AML-193 (cell line): ENCODE data around the gene PRRC2B.

Experiments
- DNase-seq, 2 experiments: peaks; one replicate each; lab custom pipeline; 2025; lab: John Stamatoyannopoulos, UW

Gene PRRC2B

GRCh38 chr9:131516930-131517329 lies 123.0 kb downstream of the PRRC2B start:
- no peak for DNase-seq

- no peak for DNase-seq
Observed at GRCh38 chr9:131517761-131518190, 123.9 kb downstream of the PRRC2B start.

GRCh38 chr9:131518553-131518952 lies 124.7 kb downstream of the PRRC2B start:
- no peak for DNase-seq

GRCh38 chr9:131520503-131520902 lies 126.6 kb downstream of the PRRC2B start:
- no peak for DNase-seq

GRCh38 chr9:131521203-131521602 lies 127.3 kb downstream of the PRRC2B start:
- no peak for DNase-seq

GRCh38 chr9:131521822-131522221 lies 127.9 kb downstream of the PRRC2B start:
- no peak for DNase-seq

- no peak for DNase-seq
Observed at GRCh38 chr9:131522257-131523085, 128.6 kb downstream of the PRRC2B start.

GRCh38 chr9:131523086-131523388 lies 129.2 kb downstream of the PRRC2B start:
- no peak for DNase-seq

GRCh38 chr9:131523451-131524435 lies 129.9 kb downstream of the PRRC2B start:
- no peak for DNase-seq

- DNase-seq: no peak
Observed at GRCh38 chr9:131524665-131525315, 130.9 kb downstream of the PRRC2B start.

- no peak for DNase-seq
Observed at GRCh38 chr9:131525643-131526565, 132.0 kb downstream of the PRRC2B start.

GRCh38 chr9:131528186-131528585 lies 134.3 kb downstream of the PRRC2B start:
- no peak for DNase-seq

- no peak for DNase-seq
Observed at GRCh38 chr9:131528886-131529505, 135.1 kb downstream of the PRRC2B start.

- DNase-seq: no peak
Observed at GRCh38 chr9:131529597-131530545, 136.0 kb downstream of the PRRC2B start.

GRCh38 chr9:131530546-131530919 lies 136.6 kb downstream of the PRRC2B start:
- no peak for DNase-seq

- DNase-seq: peak; percentile 46 to 57
Observed at GRCh38 chr9:131530920-131531832, 137.3 kb downstream of the PRRC2B start, which contains the start of gene UCK1. TSS of gene UCK1 (minus strand) at chr9:131531263. CDS start at chr9:131531174, 89 bp downstream.

GRCh38 chr9:131534721-131535237 lies 140.9 kb downstream of the PRRC2B start:
- DNase-seq: no peak

GRCh38 chr9:131537946-131538345 lies 144.1 kb downstream of the PRRC2B start:
- DNase-seq: no peak
